ENCODE data around the gene PKDCC. TPM values are rescaled to one million over a fixed set of nuclear protein-coding genes. Genes with fewer than 3 reads are reported as not detected.

Gene PKDCC
- total RNA-seq, 6 experiments from 2014 or later = 8.2 to 20.9 (median 12.3) TPM

DNA sequence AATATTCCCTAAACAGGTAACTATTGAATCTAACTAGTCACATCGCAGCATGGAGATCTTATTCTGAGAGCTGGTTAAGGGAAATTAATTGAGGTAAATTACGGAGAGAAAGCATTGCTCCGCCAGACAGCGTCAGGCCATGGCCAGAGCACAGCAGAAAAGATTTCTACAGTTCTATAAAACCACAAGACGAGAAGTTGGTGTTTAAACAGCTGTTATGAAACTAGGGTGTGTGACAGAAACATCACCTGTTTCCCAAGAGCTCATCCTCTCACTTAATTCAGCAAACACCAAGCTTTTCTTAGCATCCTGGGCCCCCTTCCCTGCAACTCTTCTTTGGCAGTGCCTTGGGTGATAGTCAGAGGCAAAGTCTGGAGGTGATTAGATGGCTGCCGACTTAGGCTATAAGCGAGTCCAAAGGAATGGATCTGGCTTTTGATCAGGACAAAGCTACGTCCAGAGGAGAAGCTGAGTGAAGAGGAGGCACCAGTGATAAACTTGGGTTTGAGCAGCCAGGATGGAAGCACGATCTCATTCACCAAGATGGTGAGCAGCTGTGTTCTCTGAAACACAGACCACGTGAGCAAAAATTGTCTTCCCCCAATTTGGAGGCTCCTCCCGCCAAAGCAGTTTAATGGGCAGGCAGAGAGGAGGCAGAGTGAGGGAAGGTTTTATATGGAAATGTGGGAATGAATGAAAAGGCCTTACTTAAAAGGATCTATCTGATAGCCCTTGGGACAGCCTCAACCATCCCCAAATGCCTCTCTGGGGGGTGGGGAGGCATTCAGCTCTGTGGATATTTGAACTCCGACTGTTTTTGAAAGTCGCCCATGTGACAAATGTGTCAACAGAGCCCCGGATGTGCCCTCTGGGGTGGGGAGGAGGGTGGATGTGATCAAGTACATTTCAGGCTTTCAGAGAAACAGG, 57.8 kb downstream of the PKDCC start:
- Histone ChIP-seq H3K27me3 (no peaks in the 10 kb centered on the region), H3K4me3 (no peak overlapping the region), H3K27ac (peak overlapping the region; percentile 62 to 67 (median 62)), H3K4me1 (peaks cover 0 to 23% (median 5%) of the 10 kb centered on the region in 4 donors), H3K36me3 (no peaks in the 10 kb centered on the region), H3K9me3 (no peaks in the 10 kb centered on the region)
- ATAC-seq (peak; percentile 47 to 58 (median 50)), DNase-seq (peak; percentile 69 to 80 (median 74))
- no peak for TF ChIP-seq POLR2A (IDR thresholded peaks at IDR 0.05)
- TF ChIP-seq, protein P1, sequence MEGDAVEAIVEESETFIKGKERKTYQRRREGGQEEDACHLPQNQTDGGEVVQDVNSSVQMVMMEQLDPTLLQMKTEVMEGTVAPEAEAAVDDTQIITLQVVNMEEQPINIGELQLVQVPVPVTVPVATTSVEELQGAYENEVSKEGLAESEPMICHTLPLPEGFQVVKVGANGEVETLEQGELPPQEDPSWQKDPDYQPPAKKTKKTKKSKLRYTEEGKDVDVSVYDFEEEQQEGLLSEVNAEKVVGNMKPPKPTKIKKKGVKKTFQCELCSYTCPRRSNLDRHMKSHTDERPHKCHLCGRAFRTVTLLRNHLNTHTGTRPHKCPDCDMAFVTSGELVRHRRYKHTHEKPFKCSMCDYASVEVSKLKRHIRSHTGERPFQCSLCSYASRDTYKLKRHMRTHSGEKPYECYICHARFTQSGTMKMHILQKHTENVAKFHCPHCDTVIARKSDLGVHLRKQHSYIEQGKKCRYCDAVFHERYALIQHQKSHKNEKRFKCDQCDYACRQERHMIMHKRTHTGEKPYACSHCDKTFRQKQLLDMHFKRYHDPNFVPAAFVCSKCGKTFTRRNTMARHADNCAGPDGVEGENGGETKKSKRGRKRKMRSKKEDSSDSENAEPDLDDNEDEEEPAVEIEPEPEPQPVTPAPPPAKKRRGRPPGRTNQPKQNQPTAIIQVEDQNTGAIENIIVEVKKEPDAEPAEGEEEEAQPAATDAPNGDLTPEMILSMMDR (IDR thresholded peaks at IDR 0.05) = no peak
- 39% methylated on average over 13 of the region's 14 CpGs for WGBS (ENCODE audit: insufficient coverage, low coverage, low lambda C conversion rate, missing lambda C conversion rate)
- intact Hi-C loops (cut with DNase I) = no loop called here

GRCh38 chr2:42106257-42106816, 58.5 kb downstream of the PKDCC start:
- no peak for TF ChIP-seq POLR2A (IDR thresholded peaks at IDR 0.05)
- TF ChIP-seq, protein P1 (IDR thresholded peaks at IDR 0.05) = no peak
- DNase-seq = no peak
- Histone ChIP-seq H3K36me3 (no peaks in the 10 kb centered on the region), H3K4me3 (no peak overlapping the region), H3K9me3 (no peaks in the 10 kb centered on the region), H3K27ac (peak overlapping the region; percentile 35 to 62 (median 62)), H3K27me3 (no peaks in the 10 kb centered on the region), H3K4me1 (peaks cover 0 to 23% (median 5%) of the 10 kb centered on the region in 4 donors)
- WGBS (ENCODE audit: insufficient coverage, low coverage, low lambda C conversion rate, missing lambda C conversion rate) = 75% methylated on average over 9 of the region's 10 CpGs
- intact Hi-C loops (cut with DNase I) = no loop called here
- ATAC-seq = no peak

DNA sequence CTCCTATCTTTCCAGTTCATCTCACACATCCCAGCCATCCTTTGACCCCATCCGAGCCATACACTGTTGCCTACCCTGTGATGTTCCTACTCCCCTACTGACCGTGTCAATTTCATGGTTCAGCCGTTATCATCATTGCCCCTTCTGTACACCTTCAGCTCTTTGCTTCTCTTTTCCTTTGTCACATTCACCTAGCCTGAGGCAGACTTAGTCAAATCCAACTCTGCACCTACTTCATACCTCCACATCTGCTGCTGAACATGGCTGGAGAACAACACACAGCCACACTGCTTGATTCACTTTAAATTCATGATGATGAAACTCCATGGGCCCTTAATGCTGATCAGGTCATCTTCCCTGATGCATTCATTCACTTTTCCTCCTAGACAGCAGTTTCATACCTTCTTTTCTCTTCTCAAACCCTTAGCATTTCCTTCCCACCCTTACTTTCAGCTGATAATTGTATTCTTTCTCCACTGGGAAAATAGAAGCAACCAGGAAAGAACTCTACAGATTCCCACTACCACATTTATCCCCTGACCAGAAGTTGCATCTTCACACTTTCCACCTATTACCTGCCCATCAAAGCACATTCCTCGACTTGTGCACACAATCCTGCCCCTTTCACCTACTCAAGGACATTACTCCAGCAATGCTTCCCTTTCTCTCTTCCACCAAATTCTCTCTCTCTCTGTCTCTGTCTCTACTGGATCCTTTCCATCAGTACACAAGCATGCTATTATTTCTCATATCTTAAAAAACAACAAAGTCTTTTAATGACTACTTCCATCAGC, 59.6 kb downstream of the PKDCC start:
- WGBS (ENCODE audit: insufficient coverage, low coverage, low lambda C conversion rate, missing lambda C conversion rate) = 81% methylated on average over 4 of the region's 4 CpGs
- ATAC-seq (no peak), DNase-seq (no peak)
- no peaks in the 10 kb centered on the region for H3K9me3 ChIP-seq
- no peak overlapping the region for H3K27ac ChIP-seq
- H3K4me1 ChIP-seq = peaks cover 0 to 23% (median 5%) of the 10 kb centered on the region in 4 donors
- H3K27me3 ChIP-seq = no peaks in the 10 kb centered on the region
- TF ChIP-seq, protein P1 (IDR thresholded peaks at IDR 0.05) = no peak
- TF ChIP-seq POLR2A (IDR thresholded peaks at IDR 0.05) = no peak
- intact Hi-C loops (cut with DNase I) = no loop called here
- no peak overlapping the region for H3K4me3 ChIP-seq
- H3K36me3 ChIP-seq = no peaks in the 10 kb centered on the region

Other genes starting within 250 kb of the PKDCC start
- gene EML4, start 121.3 kb downstream of the PKDCC start, total RNA-seq = 10 to 100 TPM; 28.3 to 55.7 (median 36.7) TPM

Measured in right lobe of liver (tissue), 6 donors.